GM18499 (cell line): ENCODE results near the gene SOST.

ENCODE experiments used
- ATAC-seq: cut with Tn5 transposase; IDR thresholded peaks from one replicate; pipeline ENCODE4 v1.9.1; 2021; ENCODE audit warnings: moderate number of reproducible peaks; ENCODE audit not compliant: insufficient read depth, unreplicated experiment

SOST gene

GRCh38 chr17:43778337-43779144 is 19.9 kb upstream of the SOST start, which contains the start of gene DUSP3:
Gene DUSP3 (minus strand): TSS chr17:43778977. CDS start chr17:43778924, 53 bp downstream.
- no peak for ATAC-seq

GRCh38 chr17:43774304-43775250 is 16.0 kb upstream of the SOST start:
- ATAC-seq, result no peak

- ATAC-seq, result no peak
Measured at GRCh38 chr17:43772877-43773648, 14.5 kb upstream of the SOST start.

- no peak for ATAC-seq
Measured at GRCh38 chr17:43771463-43771862, 12.9 kb upstream of the SOST start.

- no peak for ATAC-seq
Measured at GRCh38 chr17:43770957-43771356, 12.4 kb upstream of the SOST start.

- ATAC-seq, result no peak
Measured at GRCh38 chr17:43769859-43770258, 11.3 kb upstream of the SOST start.

GRCh38 chr17:43769426-43769825 is 10.8 kb upstream of the SOST start:
- ATAC-seq, result no peak

- no peak for ATAC-seq
Measured at GRCh38 chr17:43768943-43769342, 10.4 kb upstream of the SOST start.

- no peak for ATAC-seq
Measured at GRCh38 chr17:43768382-43768781, 9.8 kb upstream of the SOST start.

- no peak for ATAC-seq
Measured at GRCh38 chr17:43767713-43768059, 9.1 kb upstream of the SOST start.

GRCh38 chr17:43767053-43767712 is 8.6 kb upstream of the SOST start:
- no peak for ATAC-seq

GRCh38 chr17:43766413-43767052 is 7.9 kb upstream of the SOST start:
- ATAC-seq, result no peak

- ATAC-seq, result no peak
Measured at GRCh38 chr17:43760254-43760852, 1.8 kb upstream of the SOST start.

GRCh38 chr17:43759836-43760235 is 1.2 kb upstream of the SOST start:
- no peak for ATAC-seq

GRCh38 chr17:43758086-43758485 is 505 bp downstream of the SOST start:
- ATAC-seq, result no peak

GRCh38 chr17:43757171-43757660 is 1.4 kb downstream of the SOST start:
- no peak for ATAC-seq

GRCh38 chr17:43756201-43756600 is 2.4 kb downstream of the SOST start:
- ATAC-seq, result no peak

- ATAC-seq, result no peak
Measured at GRCh38 chr17:43755389-43755875, 3.2 kb downstream of the SOST start.

GRCh38 chr17:43754947-43755346 is 3.6 kb downstream of the SOST start:
- ATAC-seq, result no peak
